ENCODE results near the gene ULK3. TPM values are rescaled to one million over a fixed set of nuclear protein-coding genes. Genes with fewer than 3 reads are reported as not detected.

The ULK3 gene
- total RNA-seq, 1 experiment from 2014 or later = 38.9 TPM

DNA sequence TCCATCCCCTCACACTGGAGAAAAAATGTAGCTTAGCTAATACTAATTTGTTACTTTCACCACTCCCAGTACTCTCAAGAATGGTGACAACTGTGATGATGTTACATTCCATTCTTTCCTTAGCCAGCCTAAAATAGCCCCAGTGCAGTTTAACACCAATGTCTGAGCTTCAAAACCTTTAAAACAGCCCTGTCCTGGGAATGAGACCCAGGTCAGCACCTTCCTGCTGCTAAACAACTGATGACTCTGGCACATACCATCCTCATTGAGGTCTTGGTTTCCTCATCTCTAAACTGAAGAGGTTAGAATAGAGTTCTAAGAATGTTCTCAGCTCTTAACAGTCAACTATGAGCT lies 26.4 kb upstream of the ULK3 start:
- DNase-seq (ENCODE audit: low spot score) = no peak
- Mint-ChIP-seq H3K4me1 (peaks cover 34% of the 10 kb centered on the region), H3K27me3 (ENCODE audit: low read depth) (no peaks in the 10 kb centered on the region), H3K4me3 (no peak overlapping the region), H3K9me3 (peaks cover 6% of the 10 kb centered on the region), H3K27ac (no peak overlapping the region), H3K36me3 (peaks cover 18% of the 10 kb centered on the region)
- ATAC-seq = no peak
- ChIA-PET POLR2A (no interaction called here), CTCF (interaction anchor here (0.7 to 2.2 kb wide), 3 partner anchors 27 to 100 kb away, joined by 3 to 11 read pairs (median 9); partner anchors contain the start of gene ULK3)
- TF ChIP-seq, protein P1, sequence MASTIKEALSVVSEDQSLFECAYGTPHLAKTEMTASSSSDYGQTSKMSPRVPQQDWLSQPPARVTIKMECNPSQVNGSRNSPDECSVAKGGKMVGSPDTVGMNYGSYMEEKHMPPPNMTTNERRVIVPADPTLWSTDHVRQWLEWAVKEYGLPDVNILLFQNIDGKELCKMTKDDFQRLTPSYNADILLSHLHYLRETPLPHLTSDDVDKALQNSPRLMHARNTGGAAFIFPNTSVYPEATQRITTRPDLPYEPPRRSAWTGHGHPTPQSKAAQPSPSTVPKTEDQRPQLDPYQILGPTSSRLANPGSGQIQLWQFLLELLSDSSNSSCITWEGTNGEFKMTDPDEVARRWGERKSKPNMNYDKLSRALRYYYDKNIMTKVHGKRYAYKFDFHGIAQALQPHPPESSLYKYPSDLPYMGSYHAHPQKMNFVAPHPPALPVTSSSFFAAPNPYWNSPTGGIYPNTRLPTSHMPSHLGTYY (CRISPR knock-in tag; IDR thresholded peaks at IDR 0.05) = no peak
- TF ChIP-seq FOXJ3 (CRISPR knock-in tag; IDR thresholded peaks at IDR 0.05; ENCODE audit: borderline replicate concordance) = no peak
- TF ChIP-seq ELF4 (CRISPR knock-in tag; IDR thresholded peaks at IDR 0.05; ENCODE audit: low read depth) = no peak
- TF ChIP-seq, protein P2, sequence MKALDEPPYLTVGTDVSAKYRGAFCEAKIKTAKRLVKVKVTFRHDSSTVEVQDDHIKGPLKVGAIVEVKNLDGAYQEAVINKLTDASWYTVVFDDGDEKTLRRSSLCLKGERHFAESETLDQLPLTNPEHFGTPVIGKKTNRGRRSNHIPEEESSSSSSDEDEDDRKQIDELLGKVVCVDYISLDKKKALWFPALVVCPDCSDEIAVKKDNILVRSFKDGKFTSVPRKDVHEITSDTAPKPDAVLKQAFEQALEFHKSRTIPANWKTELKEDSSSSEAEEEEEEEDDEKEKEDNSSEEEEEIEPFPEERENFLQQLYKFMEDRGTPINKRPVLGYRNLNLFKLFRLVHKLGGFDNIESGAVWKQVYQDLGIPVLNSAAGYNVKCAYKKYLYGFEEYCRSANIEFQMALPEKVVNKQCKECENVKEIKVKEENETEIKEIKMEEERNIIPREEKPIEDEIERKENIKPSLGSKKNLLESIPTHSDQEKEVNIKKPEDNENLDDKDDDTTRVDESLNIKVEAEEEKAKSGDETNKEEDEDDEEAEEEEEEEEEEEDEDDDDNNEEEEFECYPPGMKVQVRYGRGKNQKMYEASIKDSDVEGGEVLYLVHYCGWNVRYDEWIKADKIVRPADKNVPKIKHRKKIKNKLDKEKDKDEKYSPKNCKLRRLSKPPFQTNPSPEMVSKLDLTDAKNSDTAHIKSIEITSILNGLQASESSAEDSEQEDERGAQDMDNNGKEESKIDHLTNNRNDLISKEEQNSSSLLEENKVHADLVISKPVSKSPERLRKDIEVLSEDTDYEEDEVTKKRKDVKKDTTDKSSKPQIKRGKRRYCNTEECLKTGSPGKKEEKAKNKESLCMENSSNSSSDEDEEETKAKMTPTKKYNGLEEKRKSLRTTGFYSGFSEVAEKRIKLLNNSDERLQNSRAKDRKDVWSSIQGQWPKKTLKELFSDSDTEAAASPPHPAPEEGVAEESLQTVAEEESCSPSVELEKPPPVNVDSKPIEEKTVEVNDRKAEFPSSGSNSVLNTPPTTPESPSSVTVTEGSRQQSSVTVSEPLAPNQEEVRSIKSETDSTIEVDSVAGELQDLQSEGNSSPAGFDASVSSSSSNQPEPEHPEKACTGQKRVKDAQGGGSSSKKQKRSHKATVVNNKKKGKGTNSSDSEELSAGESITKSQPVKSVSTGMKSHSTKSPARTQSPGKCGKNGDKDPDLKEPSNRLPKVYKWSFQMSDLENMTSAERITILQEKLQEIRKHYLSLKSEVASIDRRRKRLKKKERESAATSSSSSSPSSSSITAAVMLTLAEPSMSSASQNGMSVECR (CRISPR knock-in tag; IDR thresholded peaks at IDR 0.05; ENCODE audit: borderline replicate concordance) = no peak
- TF ChIP-seq, protein P3, sequence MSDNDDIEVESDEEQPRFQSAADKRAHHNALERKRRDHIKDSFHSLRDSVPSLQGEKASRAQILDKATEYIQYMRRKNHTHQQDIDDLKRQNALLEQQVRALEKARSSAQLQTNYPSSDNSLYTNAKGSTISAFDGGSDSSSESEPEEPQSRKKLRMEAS (CRISPR knock-in tag; IDR thresholded peaks at IDR 0.05) = no peak
- no peak for TF ChIP-seq SP1 (CRISPR knock-in tag; conservative IDR thresholded peaks at IDR 0.05)

DNA sequence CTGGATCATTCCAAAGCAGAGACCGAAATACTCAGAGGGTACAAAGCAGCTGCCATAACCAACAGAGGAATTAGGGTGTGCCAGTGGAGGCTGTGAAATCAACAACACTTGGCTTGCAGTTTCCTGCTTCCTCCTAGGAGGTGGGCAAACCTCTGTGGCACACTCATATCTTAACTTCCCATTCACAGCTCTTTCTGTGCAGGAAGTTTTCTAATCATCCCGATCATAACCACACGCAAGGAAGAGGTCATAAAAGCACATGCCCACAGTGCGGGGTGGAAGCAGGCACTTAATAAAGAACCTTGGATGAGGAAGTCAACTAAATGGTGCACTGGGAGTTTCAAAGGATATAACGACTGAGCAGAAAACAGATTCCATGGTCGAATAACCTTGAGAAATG lies 25.1 kb upstream of the ULK3 start:
- H3K4me3 Mint-ChIP-seq = no peak overlapping the region
- peak overlapping the region; percentile 19; the same call in 1 of the 2 replicates for H3K27ac Mint-ChIP-seq
- TF ChIP-seq TCF7 (CRISPR knock-in tag; IDR thresholded peaks at IDR 0.05; ENCODE audit: low read depth) = no peak
- TF ChIP-seq, protein P2 (CRISPR knock-in tag; IDR thresholded peaks at IDR 0.05; ENCODE audit: borderline replicate concordance) = no peak
- TF ChIP-seq HMGA2 (CRISPR knock-in tag; IDR thresholded peaks at IDR 0.05) = no peak
- TF ChIP-seq, protein P4, sequence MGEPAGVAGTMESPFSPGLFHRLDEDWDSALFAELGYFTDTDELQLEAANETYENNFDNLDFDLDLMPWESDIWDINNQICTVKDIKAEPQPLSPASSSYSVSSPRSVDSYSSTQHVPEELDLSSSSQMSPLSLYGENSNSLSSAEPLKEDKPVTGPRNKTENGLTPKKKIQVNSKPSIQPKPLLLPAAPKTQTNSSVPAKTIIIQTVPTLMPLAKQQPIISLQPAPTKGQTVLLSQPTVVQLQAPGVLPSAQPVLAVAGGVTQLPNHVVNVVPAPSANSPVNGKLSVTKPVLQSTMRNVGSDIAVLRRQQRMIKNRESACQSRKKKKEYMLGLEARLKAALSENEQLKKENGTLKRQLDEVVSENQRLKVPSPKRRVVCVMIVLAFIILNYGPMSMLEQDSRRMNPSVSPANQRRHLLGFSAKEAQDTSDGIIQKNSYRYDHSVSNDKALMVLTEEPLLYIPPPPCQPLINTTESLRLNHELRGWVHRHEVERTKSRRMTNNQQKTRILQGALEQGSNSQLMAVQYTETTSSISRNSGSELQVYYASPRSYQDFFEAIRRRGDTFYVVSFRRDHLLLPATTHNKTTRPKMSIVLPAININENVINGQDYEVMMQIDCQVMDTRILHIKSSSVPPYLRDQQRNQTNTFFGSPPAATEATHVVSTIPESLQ (CRISPR knock-in tag; IDR thresholded peaks at IDR 0.05) = no peak
- TF ChIP-seq GRHL2 (CRISPR knock-in tag; IDR thresholded peaks at IDR 0.05; ENCODE audit: insufficient replicate concordance, severe bottlenecking) = no peak
- TF ChIP-seq KAT7 (CRISPR knock-in tag; IDR thresholded peaks at IDR 0.05; ENCODE audit: borderline replicate concordance) = no peak
- TF ChIP-seq SMAD4 (CRISPR knock-in tag; IDR thresholded peaks at IDR 0.05) = no peak
- TF ChIP-seq, protein P1 (CRISPR knock-in tag; IDR thresholded peaks at IDR 0.05) = no peak
- TF ChIP-seq ZNF671 (CRISPR knock-in tag; IDR thresholded peaks at IDR 0.05) = no peak
- TF ChIP-seq, protein P5, sequence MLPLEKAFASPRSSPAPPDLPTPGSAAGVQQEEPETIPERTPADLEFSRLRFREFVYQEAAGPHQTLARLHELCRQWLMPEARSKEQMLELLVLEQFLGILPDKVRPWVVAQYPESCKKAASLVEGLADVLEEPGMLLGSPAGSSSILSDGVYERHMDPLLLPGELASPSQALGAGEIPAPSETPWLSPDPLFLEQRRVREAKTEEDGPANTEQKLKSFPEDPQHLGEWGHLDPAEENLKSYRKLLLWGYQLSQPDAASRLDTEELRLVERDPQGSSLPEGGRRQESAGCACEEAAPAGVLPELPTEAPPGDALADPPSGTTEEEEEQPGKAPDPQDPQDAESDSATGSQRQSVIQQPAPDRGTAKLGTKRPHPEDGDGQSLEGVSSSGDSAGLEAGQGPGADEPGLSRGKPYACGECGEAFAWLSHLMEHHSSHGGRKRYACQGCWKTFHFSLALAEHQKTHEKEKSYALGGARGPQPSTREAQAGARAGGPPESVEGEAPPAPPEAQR (CRISPR knock-in tag; IDR thresholded peaks at IDR 0.05) = no peak
- TF ChIP-seq ZNF396 (CRISPR knock-in tag; IDR thresholded peaks at IDR 0.05; ENCODE audit: borderline replicate concordance) = no peak
- no peak for TF ChIP-seq ZNF121 (CRISPR knock-in tag; IDR thresholded peaks at IDR 0.05)
- TF ChIP-seq, protein P6, sequence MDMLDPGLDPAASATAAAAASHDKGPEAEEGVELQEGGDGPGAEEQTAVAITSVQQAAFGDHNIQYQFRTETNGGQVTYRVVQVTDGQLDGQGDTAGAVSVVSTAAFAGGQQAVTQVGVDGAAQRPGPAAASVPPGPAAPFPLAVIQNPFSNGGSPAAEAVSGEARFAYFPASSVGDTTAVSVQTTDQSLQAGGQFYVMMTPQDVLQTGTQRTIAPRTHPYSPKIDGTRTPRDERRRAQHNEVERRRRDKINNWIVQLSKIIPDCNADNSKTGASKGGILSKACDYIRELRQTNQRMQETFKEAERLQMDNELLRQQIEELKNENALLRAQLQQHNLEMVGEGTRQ (CRISPR knock-in tag; IDR thresholded peaks at IDR 0.05) = no peak
- no peak for TF ChIP-seq ZBTB21 (CRISPR knock-in tag; IDR thresholded peaks at IDR 0.05; ENCODE audit: borderline replicate concordance)
- no peak for TF ChIP-seq ELF4 (CRISPR knock-in tag; IDR thresholded peaks at IDR 0.05; ENCODE audit: low read depth)

More for the DNA sequence above, 25.1 kb upstream of the ULK3 start:
- H3K9me3 Mint-ChIP-seq = peaks cover 6% of the 10 kb centered on the region
- peaks cover 34% of the 10 kb centered on the region for H3K4me1 Mint-ChIP-seq
- H3K27me3 Mint-ChIP-seq (ENCODE audit: low read depth) = no peaks in the 10 kb centered on the region
- H3K36me3 Mint-ChIP-seq = peaks cover 18% of the 10 kb centered on the region
- DNase-seq (ENCODE audit: low spot score) (no peak), ATAC-seq (no peak)
- ChIA-PET CTCF (no interaction called here), POLR2A (interaction anchor here (0.5 kb wide), 1 partner anchor 17 kb away, joined by 3 read pairs; no protein-coding TSS in a partner anchor)

Data from WTC11 (cell line).